B cell (primary cell): ENCODE measurements around the gene PRR35. TPM values are rescaled to one million over a fixed set of nuclear protein-coding genes. Genes with fewer than 3 reads are reported as not detected.

Experiments used
- ATAC-seq: fragments of 200-7000 bp; cut with Tn5 transposase; one replicate; pipeline ENCODE4 v1.10.0; 2021; ENCODE audit warnings: low read depth, mild to moderate bottlenecking, moderate number of reproducible peaks, moderate library complexity
- CTCF ChIA-PET: fragments of 350-600 bp; sonication (Branson Sonifier 250); formaldehyde crosslinking; loops from one replicate; lab custom pipeline; 2021; ENCODE audit warnings: antibody characterized with exemption, inconsistent platforms; lab: Charles Lee
- POLR2A ChIA-PET: fragments of 350-600 bp; sonication (Branson Sonifier 250); formaldehyde crosslinking; loops from one replicate; lab custom pipeline; 2021; ENCODE audit warnings: antibody characterized with exemption; lab: Charles Lee
- DNase-seq: peaks from one replicate; pipeline ENCODE4 v3.0.0; 2013
- H2AFZ ChIP-seq: 2 replicates; pipeline ENCODE4 v1.6.1; 2012; ENCODE audit warnings: mild to moderate bottlenecking, low read depth, low read length; ENCODE audit not compliant: insufficient read depth, poor library complexity, severe bottlenecking
- H3K27ac ChIP-seq, 2 donors: 1 replicate in 1 of 2; 2 replicates in 1 of 2; pipeline ENCODE4 v1.5.1; 2012 to 2013; ENCODE audit warnings: low read length in 2 of 2, mild to moderate bottlenecking in 2 of 2, moderate library complexity in 1 of 2
- H3K27me3 ChIP-seq, 4 experiments: fragments of 200-600 bp in 1 of 4; sonication (generic) in 1 of 4; replicated peaks in 1 of 4; 1 replicate in 2 of 4; 2 replicates in 2 of 4; pipeline versions ENCODE4 v1.6.1 to v1.7.0; 2013 to 2016; ENCODE audit warnings: low read length in 3 of 4, mild to moderate bottlenecking in 2 of 4, mixed read lengths in 1 of 4, moderate library complexity in 1 of 4; ENCODE audit not compliant: insufficient read depth in 4 of 4, control insufficient read depth in 3 of 4; ENCODE audit errors: control extremely low read depth in 1 of 4
- H3K36me3 ChIP-seq, 2 experiments: replicated peaks in 1 of 2; 1 replicate in 1 of 2; 2 replicates in 1 of 2; pipeline versions ENCODE4 v1.6.1 to v1.7.1; 2013; ENCODE audit warnings: low read length in 1 of 2; ENCODE audit not compliant: insufficient read depth in 2 of 2, control insufficient read depth in 1 of 2; ENCODE audit errors: control extremely low read depth in 1 of 2, extremely low read depth in 1 of 2
- H3K4me1 ChIP-seq, 2 donors: fragments of 200-600 bp in 1 of 2; sonication (generic) in 1 of 2; 1 replicate in 1 of 2; 2 replicates in 1 of 2; pipeline versions ENCODE4 v1.5.1 to v1.6.1; 2013 to 2017; ENCODE audit warnings: low read length in 2 of 2; ENCODE audit not compliant: control insufficient read depth in 2 of 2, insufficient read depth in 2 of 2
- H3K4me2 ChIP-seq: replicated peaks from 2 replicates; pipeline ENCODE3; 2012; ENCODE audit warnings: mild to moderate bottlenecking, low read depth, low read length; ENCODE audit not compliant: poor library complexity, severe bottlenecking
- H3K4me3 ChIP-seq, 5 experiments: fragments of 200-600 bp in 1 of 5; sonication (generic) in 1 of 5; 1 replicate in 3 of 5; 2 replicates in 2 of 5; pipeline versions ENCODE4 v1.5.1 to v1.7.0; 2011 to 2016; ENCODE audit warnings: low read length in 4 of 5, mild to moderate bottlenecking in 4 of 5, low read depth in 2 of 5, control low read depth in 1 of 5, moderate library complexity in 1 of 5; ENCODE audit not compliant: insufficient read depth in 1 of 5; ENCODE audit errors: control extremely low read depth in 1 of 5, extremely low read depth in 1 of 5
- H3K79me2 ChIP-seq: fragments of 200-600 bp; sonication (generic); one replicate; pipeline ENCODE4 v1.6.0; 2016; ENCODE audit warnings: low read length; ENCODE audit not compliant: control insufficient read depth, insufficient read depth
- H3K9ac ChIP-seq: fragments of 200-600 bp; sonication (generic); 2 replicates; pipeline ENCODE4 v1.6.1; 2017; ENCODE audit warnings: mild to moderate bottlenecking, low read length, moderate library complexity
- H3K9me3 ChIP-seq, 3 donors: one replicate each; pipeline versions ENCODE4 v1.6.1 to v1.7.1; 2013; ENCODE audit warnings: low read length in 2 of 3; ENCODE audit not compliant: control insufficient read depth in 2 of 3, insufficient read depth in 1 of 3; ENCODE audit errors: control extremely low read depth in 1 of 3
- H4K20me1 ChIP-seq: 2 replicates; pipeline ENCODE4 v1.6.0; 2012; ENCODE audit warnings: mild to moderate bottlenecking, low read length; ENCODE audit not compliant: insufficient read depth, control insufficient read depth, poor library complexity, severe bottlenecking
- H3K27ac Mint-ChIP-seq: one replicate; pipeline ENCODE4 v1.8.0; 2021; ENCODE audit warnings: mixed read lengths
- H3K27me3 Mint-ChIP-seq: one replicate; pipeline ENCODE4 v1.8.0; 2021; ENCODE audit warnings: mixed read lengths
- H3K4me1 Mint-ChIP-seq: one replicate; pipeline ENCODE4 v1.8.0; 2021; ENCODE audit warnings: mixed read lengths
- H3K4me3 Mint-ChIP-seq: one replicate; pipeline ENCODE4 v1.8.0; 2021; ENCODE audit warnings: mixed read lengths
- H3K9me3 Mint-ChIP-seq: one replicate; pipeline ENCODE4 v1.8.0; 2022; ENCODE audit warnings: mixed read lengths; ENCODE audit not compliant: insufficient read depth
- EZH2 ChIP-seq: IDR thresholded peaks from 2 replicates; pipeline ENCODE4 v1.6.1; 2012; ENCODE audit warnings: borderline replicate concordance, low read depth, mild to moderate bottlenecking, moderate library complexity, low read length; ENCODE audit not compliant: insufficient read depth, poor library complexity, severe bottlenecking
- WGBS: methylation state at CpG from one replicate; pipeline ENCODE4 v1.1.5; 2013; ENCODE audit warnings: missing lambda C conversion rate; ENCODE audit not compliant: insufficient coverage; 5-methylcytosine and 5-hydroxymethylcytosine counted together
- intact Hi-C: fragments of 100-400 bp; cut with micrococcal nuclease; formaldehyde crosslinking; loops from one replicate; pipeline ENCODE4 v1.10.0; 2022
- polyA plus RNA-seq: library from polyadenylated mRNA; depleted of rRNA; stranded (reverse); fragments of >200 nt; gene quantifications from 2 replicates; pipeline ENCODE4 v1.2.3, GENCODE V29; 2012
- total RNA-seq, 2 donors: library from RNA; stranded (reverse); fragments of 120-200 nt in 1 of 2; gene quantifications; 1 replicate in 1 of 2; 2 replicates in 1 of 2; pipeline versions ENCODE4 v1.2.3 to v1.2.4, GENCODE V29; 2013 to 2022
- TF ChIP-seq, protein P1 (sequence below): fragments of 200-600 bp; IDR thresholded peaks from one replicate; pipeline ENCODE4 v1.8.0; 2022; ENCODE audit warnings: antibody characterized with exemption, mild to moderate bottlenecking

The PRR35 gene
- total and polyA plus RNA-seq, 2 donors (not counting 1 experiment from before 2014, with no cell fraction given): not detected

DNA sequence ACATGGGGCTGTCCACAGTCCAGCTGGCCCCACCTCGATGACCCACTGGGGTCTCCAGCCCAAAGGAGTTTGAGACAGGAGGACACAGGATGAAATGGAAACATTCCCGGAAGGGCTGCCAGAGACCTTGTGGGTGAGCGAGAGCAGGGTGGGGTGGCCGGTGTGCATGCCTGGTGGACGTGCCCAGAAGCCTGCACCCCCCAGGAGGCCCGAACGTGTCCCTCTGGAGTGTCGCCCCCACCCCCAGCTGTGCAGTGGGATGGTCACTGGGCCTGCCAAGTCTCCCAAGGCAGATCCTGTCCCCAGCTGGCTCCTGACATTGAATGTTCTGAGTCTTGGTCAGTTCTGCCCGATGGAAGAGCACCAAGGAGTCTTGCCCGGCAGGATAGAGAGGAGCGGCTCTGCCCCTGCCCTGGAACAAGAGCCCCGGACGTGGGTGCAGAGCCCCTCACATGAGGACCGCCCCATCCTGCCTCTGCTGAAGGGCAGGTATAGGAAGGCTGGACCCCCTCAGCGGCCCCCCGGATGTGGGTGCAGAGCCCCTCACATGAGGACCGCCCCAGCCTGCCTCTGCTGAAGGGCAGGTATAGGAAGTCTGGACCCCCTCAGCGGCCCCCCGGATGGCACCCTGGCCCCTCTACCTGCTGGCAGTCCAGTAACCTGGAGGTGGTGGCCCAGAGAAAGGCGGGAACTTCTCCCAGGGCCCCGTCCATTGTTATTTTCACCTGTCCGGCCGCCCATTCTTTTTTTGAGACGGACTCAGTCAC is 35.7 kb upstream of the PRR35 start:
- no peaks in the 10 kb centered on the region for H3K27me3 Mint-ChIP-seq
- Histone ChIP-seq H3K4me1 (peaks cover 23 to 39% of the 10 kb centered on the region in 2 donors), H3K4me3 (no peak overlapping the region), H3K4me2 (no peak overlapping the region), H4K20me1 (peaks cover 32% of the 10 kb centered on the region), H3K9ac (no peak overlapping the region), H3K36me3 (no peaks in the 10 kb centered on the region), H3K27me3 (no peaks in the 10 kb centered on the region), H3K79me2 (peaks cover 25% of the 10 kb centered on the region), H3K27ac (peak overlapping the region in 1 of 2 donors; percentile 33), H2AFZ (no peak overlapping the region), H3K9me3 (peaks cover 0 to 2% (median 0%) of the 10 kb centered on the region in 3 donors)
- H3K4me1 Mint-ChIP-seq: peaks cover 27% of the 10 kb centered on the region
- no peak for TF ChIP-seq EZH2
- TF ChIP-seq, protein P1, sequence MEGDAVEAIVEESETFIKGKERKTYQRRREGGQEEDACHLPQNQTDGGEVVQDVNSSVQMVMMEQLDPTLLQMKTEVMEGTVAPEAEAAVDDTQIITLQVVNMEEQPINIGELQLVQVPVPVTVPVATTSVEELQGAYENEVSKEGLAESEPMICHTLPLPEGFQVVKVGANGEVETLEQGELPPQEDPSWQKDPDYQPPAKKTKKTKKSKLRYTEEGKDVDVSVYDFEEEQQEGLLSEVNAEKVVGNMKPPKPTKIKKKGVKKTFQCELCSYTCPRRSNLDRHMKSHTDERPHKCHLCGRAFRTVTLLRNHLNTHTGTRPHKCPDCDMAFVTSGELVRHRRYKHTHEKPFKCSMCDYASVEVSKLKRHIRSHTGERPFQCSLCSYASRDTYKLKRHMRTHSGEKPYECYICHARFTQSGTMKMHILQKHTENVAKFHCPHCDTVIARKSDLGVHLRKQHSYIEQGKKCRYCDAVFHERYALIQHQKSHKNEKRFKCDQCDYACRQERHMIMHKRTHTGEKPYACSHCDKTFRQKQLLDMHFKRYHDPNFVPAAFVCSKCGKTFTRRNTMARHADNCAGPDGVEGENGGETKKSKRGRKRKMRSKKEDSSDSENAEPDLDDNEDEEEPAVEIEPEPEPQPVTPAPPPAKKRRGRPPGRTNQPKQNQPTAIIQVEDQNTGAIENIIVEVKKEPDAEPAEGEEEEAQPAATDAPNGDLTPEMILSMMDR: no peak
- 96% methylated on average over 23 of the region's 24 CpGs for WGBS
- CTCF ChIA-PET: no interaction called here
- DNase-seq (no peak), ATAC-seq (no peak)
- no peaks in the 10 kb centered on the region for H3K9me3 Mint-ChIP-seq
- no peak overlapping the region for H3K4me3 Mint-ChIP-seq
- intact Hi-C loops: loop anchor here (5.0 kb wide), 1 partner anchor 142 kb away; the partner anchor contains the start of gene PGAP6
- POLR2A ChIA-PET: no interaction called here
- H3K27ac Mint-ChIP-seq: peak overlapping the region; percentile 37

DNA sequence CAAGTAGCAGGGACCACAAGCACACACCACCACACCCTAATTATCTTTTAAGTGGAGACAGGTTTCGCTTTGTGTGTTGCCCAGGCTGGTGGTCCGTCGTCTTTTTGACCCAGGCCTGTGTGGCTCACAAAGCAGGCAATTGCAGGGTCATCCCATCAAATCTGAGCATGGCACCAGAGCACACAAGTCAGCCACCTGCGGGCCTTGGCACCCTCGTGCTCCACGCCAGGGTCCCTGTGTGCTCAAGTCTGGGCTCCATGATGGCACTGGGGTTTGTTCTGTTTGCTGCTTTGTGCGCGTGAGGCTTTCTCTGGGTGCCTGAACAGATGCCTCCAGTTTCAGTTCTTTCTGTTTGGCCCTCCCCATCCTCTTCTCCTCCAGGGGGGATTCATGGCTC is 35.1 kb upstream of the PRR35 start:
- H3K9ac ChIP-seq: no peak overlapping the region
- 88% methylated on average over 8 of the region's 8 CpGs for WGBS
- DNase-seq: no peak
- no peak for TF ChIP-seq EZH2
- H2AFZ ChIP-seq: no peak overlapping the region
- intact Hi-C loops: loop anchor here (5.0 kb wide), 1 partner anchor 143 kb away; the partner anchor contains the start of gene PGAP6
- peak overlapping the region in 1 of 2 donors; percentile 33 for H3K27ac ChIP-seq
- H3K4me2 ChIP-seq: peak overlapping the region; percentile 5
- Mint-ChIP-seq H3K9me3 (no peaks in the 10 kb centered on the region), H3K4me3 (peak overlapping the region; percentile 89), H3K27ac (peak overlapping the region; percentile 89), H3K27me3 (no peaks in the 10 kb centered on the region), H3K4me1 (peaks cover 33% of the 10 kb centered on the region)
- ChIA-PET POLR2A (no interaction called here), CTCF (no interaction called here)
- ATAC-seq: no peak
- H3K79me2 ChIP-seq: peaks cover 32% of the 10 kb centered on the region
- H4K20me1 ChIP-seq: peaks cover 39% of the 10 kb centered on the region
- peaks cover 25 to 45% of the 10 kb centered on the region in 2 donors for H3K4me1 ChIP-seq
- peaks cover 0 to 2% (median 0%) of the 10 kb centered on the region in 3 donors for H3K9me3 ChIP-seq
- H3K36me3 ChIP-seq: no peaks in the 10 kb centered on the region
- no peaks in the 10 kb centered on the region for H3K27me3 ChIP-seq
- no peak overlapping the region for H3K4me3 ChIP-seq
